Parathyroid adenoma (tissue), 2 donors: ENCODE results near the gene MYO15B.
A peak's percentile ranks its signal among the peaks of the same experiment; 100 is the strongest.

Source experiments
- H2AFZ ChIP-seq: fragments of 300-600 bp; sonication (generic); one replicate; pipeline ENCODE4 v1.7.0; 2017; ENCODE audit warnings: antibody characterized with exemption, mild to moderate bottlenecking
- H3K27ac ChIP-seq: fragments of 300-600 bp; sonication (generic); one replicate; pipeline ENCODE4 v1.7.0; 2017
- H3K27me3 ChIP-seq: fragments of 300-600 bp; sonication (generic); one replicate; pipeline ENCODE4 v1.7.0; 2017; ENCODE audit warnings: low read length; ENCODE audit not compliant: control insufficient read depth, insufficient read depth
- H3K36me3 ChIP-seq: fragments of 300-600 bp; sonication (generic); one replicate; pipeline ENCODE4 v1.7.0; 2017; ENCODE audit warnings: low read length; ENCODE audit not compliant: control insufficient read depth, insufficient read depth
- H3K4me1 ChIP-seq: fragments of 300-600 bp; sonication (generic); one replicate; pipeline ENCODE4 v1.7.0; 2017; ENCODE audit warnings: control low read depth
- H3K4me2 ChIP-seq: fragments of 300-600 bp; sonication (generic); one replicate; pipeline ENCODE4 v1.7.0; 2017; ENCODE audit warnings: low read length
- H3K4me3 ChIP-seq: fragments of 300-600 bp; sonication (generic); one replicate; pipeline ENCODE4 v1.7.0; 2017; ENCODE audit warnings: low read depth, low read length
- H3K79me2 ChIP-seq: fragments of 300-600 bp; sonication (generic); one replicate; pipeline ENCODE4 v1.7.0; 2017; ENCODE audit warnings: control low read depth
- H3K9ac ChIP-seq: fragments of 300-600 bp; sonication (generic); one replicate; pipeline ENCODE4 v1.7.0; 2017; ENCODE audit warnings: mild to moderate bottlenecking
- H3K9me3 ChIP-seq: fragments of 300-600 bp; sonication (generic); one replicate; pipeline ENCODE4 v1.7.0; 2017; ENCODE audit warnings: low read length; ENCODE audit not compliant: control insufficient read depth
- TF ChIP-seq, protein P1 (sequence below): fragments of 300-600 bp; sonication (generic); IDR thresholded peaks from one replicate; pipeline ENCODE4 v1.7.0; 2017; ENCODE audit warnings: antibody characterized with exemption, mild to moderate bottlenecking
- donor health status: primary hyperparathyroidism.

Gene MYO15B

DNA sequence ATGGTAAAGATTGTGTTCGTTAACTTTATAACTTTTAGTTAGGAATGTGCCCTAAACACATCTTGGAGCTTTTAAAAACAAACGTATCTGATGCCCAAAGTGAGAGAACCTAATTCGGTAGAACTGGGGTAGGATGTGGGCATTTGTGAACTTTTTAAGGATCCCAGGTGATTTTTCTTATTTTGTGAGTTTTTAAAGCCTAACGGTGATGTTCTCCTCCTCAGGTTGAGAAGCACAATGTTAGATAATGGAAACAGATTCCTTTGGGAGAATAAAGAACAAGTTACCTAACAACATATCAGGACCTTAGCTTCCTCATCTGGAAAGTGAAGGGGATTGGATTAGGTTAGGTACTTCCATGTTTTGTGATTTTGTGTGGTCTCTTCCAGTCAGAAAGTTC, 80.2 kb downstream of the MYO15B start:
- Histone ChIP-seq H3K4me3 (peak overlapping the region; percentile 84), H3K4me2 (peak overlapping the region; percentile 75), H2AFZ (peak overlapping the region; percentile 95), H3K9ac (no peak overlapping the region), H3K79me2 (peaks cover 35% of the 10 kb centered on the region), H3K4me1 (peaks cover 11% of the 10 kb centered on the region), H3K27me3 (no peaks in the 10 kb centered on the region), H3K9me3 (no peaks in the 10 kb centered on the region), H3K36me3 (no peaks in the 10 kb centered on the region), H3K27ac (peak overlapping the region; percentile 85)
- TF ChIP-seq, protein P1, sequence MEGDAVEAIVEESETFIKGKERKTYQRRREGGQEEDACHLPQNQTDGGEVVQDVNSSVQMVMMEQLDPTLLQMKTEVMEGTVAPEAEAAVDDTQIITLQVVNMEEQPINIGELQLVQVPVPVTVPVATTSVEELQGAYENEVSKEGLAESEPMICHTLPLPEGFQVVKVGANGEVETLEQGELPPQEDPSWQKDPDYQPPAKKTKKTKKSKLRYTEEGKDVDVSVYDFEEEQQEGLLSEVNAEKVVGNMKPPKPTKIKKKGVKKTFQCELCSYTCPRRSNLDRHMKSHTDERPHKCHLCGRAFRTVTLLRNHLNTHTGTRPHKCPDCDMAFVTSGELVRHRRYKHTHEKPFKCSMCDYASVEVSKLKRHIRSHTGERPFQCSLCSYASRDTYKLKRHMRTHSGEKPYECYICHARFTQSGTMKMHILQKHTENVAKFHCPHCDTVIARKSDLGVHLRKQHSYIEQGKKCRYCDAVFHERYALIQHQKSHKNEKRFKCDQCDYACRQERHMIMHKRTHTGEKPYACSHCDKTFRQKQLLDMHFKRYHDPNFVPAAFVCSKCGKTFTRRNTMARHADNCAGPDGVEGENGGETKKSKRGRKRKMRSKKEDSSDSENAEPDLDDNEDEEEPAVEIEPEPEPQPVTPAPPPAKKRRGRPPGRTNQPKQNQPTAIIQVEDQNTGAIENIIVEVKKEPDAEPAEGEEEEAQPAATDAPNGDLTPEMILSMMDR, result no peak

DNA sequence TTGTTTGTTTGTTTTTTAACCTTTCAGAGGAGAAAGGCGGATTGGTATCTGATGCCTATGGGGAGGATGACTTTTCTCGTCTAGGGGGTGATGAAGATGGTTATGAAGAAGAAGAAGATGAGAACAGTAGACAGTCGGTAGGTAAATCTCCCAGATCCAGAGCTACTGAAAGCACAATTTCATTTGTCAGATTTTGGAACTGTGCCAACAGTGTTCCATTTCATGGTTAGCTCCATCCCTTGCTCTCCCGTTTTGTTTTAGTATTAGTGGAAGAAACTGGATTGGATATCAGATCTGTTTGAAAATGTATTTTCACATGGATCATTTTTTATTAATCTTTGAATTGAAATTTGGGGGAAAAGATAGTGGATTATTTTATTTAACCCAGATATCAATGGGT, 80.9 kb downstream of the MYO15B start:
- H3K27me3 ChIP-seq, result no peaks in the 10 kb centered on the region
- no peak overlapping the region for H3K9ac ChIP-seq
- H3K79me2 ChIP-seq, result peaks cover 35% of the 10 kb centered on the region
- no peaks in the 10 kb centered on the region for H3K9me3 ChIP-seq
- H3K36me3 ChIP-seq, result no peaks in the 10 kb centered on the region
- no peak overlapping the region for H3K4me2 ChIP-seq
- peaks cover 11% of the 10 kb centered on the region for H3K4me1 ChIP-seq
- no peak overlapping the region for H3K27ac ChIP-seq
- H3K4me3 ChIP-seq, result no peak overlapping the region
- TF ChIP-seq, protein P1, result no peak
- no peak overlapping the region for H2AFZ ChIP-seq

DNA sequence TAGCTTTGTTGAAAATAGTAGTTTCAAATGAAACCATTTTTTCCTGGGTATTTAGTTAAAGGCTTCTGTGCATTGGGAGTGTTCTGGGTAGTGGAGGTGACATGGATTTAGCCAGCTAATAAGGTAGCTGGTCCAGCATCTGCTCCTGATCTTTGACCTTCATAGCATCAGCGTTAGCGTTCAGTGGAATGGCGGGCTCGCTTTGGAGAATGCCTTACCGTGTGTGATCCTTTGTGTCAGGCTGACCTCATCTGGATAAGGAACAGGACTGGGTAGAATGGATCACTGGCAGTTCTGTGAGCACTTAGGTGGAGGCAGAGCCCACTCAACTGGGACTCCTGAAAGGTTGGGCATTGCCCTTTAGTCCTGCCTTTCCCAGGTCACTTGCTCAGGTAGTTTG, 83.3 kb downstream of the MYO15B start:
- peaks cover 16% of the 10 kb centered on the region for H3K4me1 ChIP-seq
- H3K4me3 ChIP-seq, result no peak overlapping the region
- H3K9ac ChIP-seq, result no peak overlapping the region
- no peaks in the 10 kb centered on the region for H3K36me3 ChIP-seq
- no peak overlapping the region for H3K4me2 ChIP-seq
- H3K9me3 ChIP-seq, result no peaks in the 10 kb centered on the region
- TF ChIP-seq, protein P1, result no peak
- H3K27me3 ChIP-seq, result no peaks in the 10 kb centered on the region
- H3K27ac ChIP-seq, result no peak overlapping the region
- H2AFZ ChIP-seq, result no peak overlapping the region
- H3K79me2 ChIP-seq, result peaks cover 35% of the 10 kb centered on the region

DNA sequence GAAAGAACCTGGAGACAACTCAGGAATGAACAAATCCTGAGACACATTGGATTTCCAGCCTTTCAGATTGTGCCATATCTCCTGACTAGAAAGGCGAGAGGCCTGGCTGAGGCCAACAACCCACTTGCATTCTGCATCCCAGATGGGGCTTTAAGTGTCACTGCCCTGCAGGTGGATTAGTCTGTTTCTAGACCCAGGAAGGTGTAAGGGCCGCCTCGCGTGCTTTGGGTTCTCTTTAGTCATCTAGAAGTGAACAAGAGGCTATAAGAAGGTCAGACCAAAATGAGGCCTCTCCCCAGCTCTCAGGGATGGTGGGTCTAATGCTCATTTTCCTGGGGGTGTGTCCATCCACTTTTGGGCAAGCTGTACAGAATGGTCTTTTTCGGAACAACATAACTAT, 84.4 kb downstream of the MYO15B start:
- no peak overlapping the region for H3K4me3 ChIP-seq
- H2AFZ ChIP-seq, result no peak overlapping the region
- H3K79me2 ChIP-seq, result peaks cover 29% of the 10 kb centered on the region
- no peaks in the 10 kb centered on the region for H3K9me3 ChIP-seq
- H3K4me2 ChIP-seq, result no peak overlapping the region
- no peaks in the 10 kb centered on the region for H3K36me3 ChIP-seq
- H3K9ac ChIP-seq, result no peak overlapping the region
- no peak overlapping the region for H3K27ac ChIP-seq
- no peaks in the 10 kb centered on the region for H3K27me3 ChIP-seq
- H3K4me1 ChIP-seq, result peaks cover 14% of the 10 kb centered on the region
- TF ChIP-seq, protein P1, result no peak

DNA sequence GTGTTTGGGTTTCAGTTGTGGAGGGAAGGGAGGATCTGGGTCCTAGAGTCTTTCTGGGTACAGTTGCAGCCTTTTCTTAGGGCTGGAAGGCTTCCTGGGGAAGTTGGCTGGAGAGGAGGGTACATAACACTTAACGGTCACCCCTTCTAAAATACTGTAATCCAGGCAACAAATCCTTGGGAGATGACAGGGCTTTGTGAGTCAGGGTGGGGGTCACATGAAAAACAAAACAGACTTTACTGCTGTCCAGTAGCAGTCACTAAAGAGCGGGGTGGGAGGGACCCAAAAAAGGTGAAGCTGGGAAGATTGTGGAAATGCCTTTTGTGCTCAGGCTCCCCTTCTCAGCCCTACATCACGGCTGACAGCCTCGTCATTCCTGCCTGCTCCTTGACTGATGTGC, 85.9 kb downstream of the MYO15B start:
- TF ChIP-seq, protein P1, result no peak
- H3K27me3 ChIP-seq, result no peaks in the 10 kb centered on the region
- no peak overlapping the region for H3K27ac ChIP-seq
- H3K4me3 ChIP-seq, result no peak overlapping the region
- H2AFZ ChIP-seq, result no peak overlapping the region
- no peak overlapping the region for H3K9ac ChIP-seq
- H3K36me3 ChIP-seq, result no peaks in the 10 kb centered on the region
- peaks cover 6% of the 10 kb centered on the region for H3K4me1 ChIP-seq
- H3K4me2 ChIP-seq, result no peak overlapping the region
- no peaks in the 10 kb centered on the region for H3K9me3 ChIP-seq
- H3K79me2 ChIP-seq, result peaks cover 20% of the 10 kb centered on the region
